ENCODE data around the gene TMEM270.

GRCh38 chr7:73811760-73812168, 49.2 kb upstream of the TMEM270 start:
- peak; percentile 65 for TF ChIP-seq CTCF (IDR thresholded peaks at IDR 0.05)
- no peak for TF ChIP-seq STAT6 (CRISPR knock-in tag; conservative IDR thresholded peaks at IDR 0.05; ENCODE audit: low read depth)
- TF ChIP-seq GABPB1 (CRISPR knock-in tag; IDR thresholded peaks at IDR 0.05), result no peak
- TF ChIP-seq CREM (CRISPR knock-in tag; IDR thresholded peaks at IDR 0.05), result no peak
- TF ChIP-seq NFYB (CRISPR knock-in tag; conservative IDR thresholded peaks at IDR 0.05; ENCODE audit: low read depth), result no peak

All from WTC11 (cell line).